AG09309 (cell line): ENCODE data around the gene FBXL2.
A peak's percentile ranks its signal among the peaks of the same experiment; 100 is the strongest.

Experiments used
- DNase-seq: peaks from one replicate; pipeline ENCODE4 v3.0.0-alpha.2; 2010; ENCODE audit warnings: low read depth
- H3K4me3 ChIP-seq: 2 replicates; pipeline ENCODE4 v1.5.1; 2011; ENCODE audit warnings: mild to moderate bottlenecking, low read depth, low read length, moderate library complexity; ENCODE audit not compliant: control insufficient read depth
- CTCF ChIP-seq: IDR thresholded peaks from 2 replicates; pipeline ENCODE4 v1.5.1; 2011; ENCODE audit warnings: mild to moderate bottlenecking, low read depth, low read length, inconsistent platforms; ENCODE audit not compliant: insufficient read depth, control insufficient read depth; ENCODE audit errors: missing control alignments

FBXL2 gene

GRCh38 chr3:33277193-33277882 lies at the start of gene FBXL2:
FBXL2 (plus strand) TSS chr3:33277442; CDS start chr3:33277513, 71 bp downstream.
- TF ChIP-seq CTCF: no peak
- H3K4me3 ChIP-seq: peak within 1 kb of the TSS; percentile 67
- no peak for DNase-seq

- TF ChIP-seq CTCF: no peak
- no peak for DNase-seq
Measured at GRCh38 chr3:33229066-33229465, 48.2 kb upstream of the FBXL2 start.

GRCh38 chr3:33229947-33230346 lies 47.3 kb upstream of the FBXL2 start:
- no peak overlapping the region for H3K4me3 ChIP-seq
- TF ChIP-seq CTCF: no peak
- DNase-seq: no peak

More at GRCh38 chr3:33229066-33229465, 48.2 kb upstream of the FBXL2 start:
- no peak overlapping the region for H3K4me3 ChIP-seq

GRCh38 chr3:33231756-33232465 lies 45.3 kb upstream of the FBXL2 start:
- no peak for TF ChIP-seq CTCF
- DNase-seq: no peak
- no peak overlapping the region for H3K4me3 ChIP-seq

- H3K4me3 ChIP-seq: no peak overlapping the region
- DNase-seq: no peak
- TF ChIP-seq CTCF: no peak
Measured at GRCh38 chr3:33233884-33234283, 43.4 kb upstream of the FBXL2 start.

- H3K4me3 ChIP-seq: no peak overlapping the region
- no peak for TF ChIP-seq CTCF
- no peak for DNase-seq
Measured at GRCh38 chr3:33236005-33236404, 41.2 kb upstream of the FBXL2 start.

- H3K4me3 ChIP-seq: no peak overlapping the region
- no peak for DNase-seq
- no peak for TF ChIP-seq CTCF
Measured at GRCh38 chr3:33237439-33237838, 39.8 kb upstream of the FBXL2 start.
